Neural crest cell (in vitro differentiated cells): Measurements from ENCODE around the gene TEP1. TPM values are rescaled to one million over a fixed set of nuclear protein-coding genes. Genes with fewer than 3 reads are reported as not detected.

ENCODE experiments used
- DNase-seq: peaks from one replicate; pipeline ENCODE4 v3.0.0; 2021; ENCODE audit warnings: low read depth, mixed read lengths, low spot score
- H3K27ac Mint-ChIP-seq: one replicate; pipeline ENCODE4 v1.8.0; 2021; ENCODE audit warnings: mild to moderate bottlenecking, mixed read lengths; ENCODE audit not compliant: unreplicated experiment
- H3K27me3 Mint-ChIP-seq: 2 replicates; pipeline ENCODE4 v1.8.0; 2021; ENCODE audit warnings: low read depth, mild to moderate bottlenecking, mixed read lengths
- H3K36me3 Mint-ChIP-seq: 2 replicates; pipeline ENCODE4 v1.8.0; 2021; ENCODE audit warnings: low read depth, mild to moderate bottlenecking, mixed read lengths
- H3K4me1 Mint-ChIP-seq: 2 replicates; pipeline ENCODE4 v1.8.0; 2021; ENCODE audit warnings: mixed read lengths
- H3K4me3 Mint-ChIP-seq: one replicate; pipeline ENCODE4 v1.8.0; 2021; ENCODE audit warnings: mild to moderate bottlenecking, mixed read lengths
- H3K9me3 Mint-ChIP-seq: 2 replicates; pipeline ENCODE4 v1.8.0; 2021; ENCODE audit warnings: mixed read lengths
- total RNA-seq: library from RNA; stranded (reverse); gene quantifications from 2 replicates; pipeline ENCODE4 v1.2.1, GENCODE V29; 2021
- TF ChIP-seq, protein P1 (sequence below): fragments of 200-600 bp; sonication (generic); conservative IDR thresholded peaks from 2 replicates; pipeline ENCODE4 v1.5.0; 2021; ENCODE audit warnings: antibody characterized with exemption, mild to moderate bottlenecking

The TEP1 gene
- total RNA-seq, 1 donor from 2014 or later: 13.7 TPM

DNA sequence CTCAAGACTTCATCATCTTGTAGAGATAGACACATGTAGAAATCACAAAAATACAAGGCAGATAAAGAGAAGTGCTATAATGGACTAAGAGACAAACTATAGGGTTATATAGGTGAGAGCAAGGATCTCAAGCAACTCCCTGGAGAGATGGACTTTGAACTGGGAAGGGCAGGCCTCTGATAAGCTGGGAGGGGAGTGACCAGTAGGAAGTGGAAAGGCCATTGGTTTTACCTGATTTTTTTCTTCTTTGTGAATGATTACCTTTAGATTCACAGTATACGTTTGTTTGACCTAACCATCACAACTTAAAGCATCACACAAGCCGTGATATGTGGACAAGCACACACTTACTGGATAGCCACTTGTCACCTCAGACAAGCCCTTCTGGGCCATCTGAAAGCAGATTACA, 5.2 kb upstream of the TEP1 start:
- Mint-ChIP-seq H3K9me3 (no peaks in the 10 kb centered on the region), H3K4me1 (peaks cover 16% of the 10 kb centered on the region), H3K27ac (no peak overlapping the region), H3K4me3 (no peak overlapping the region), H3K27me3 (no peaks in the 10 kb centered on the region), H3K36me3 (no peaks in the 10 kb centered on the region)
- no peak for DNase-seq
- TF ChIP-seq, protein P1, sequence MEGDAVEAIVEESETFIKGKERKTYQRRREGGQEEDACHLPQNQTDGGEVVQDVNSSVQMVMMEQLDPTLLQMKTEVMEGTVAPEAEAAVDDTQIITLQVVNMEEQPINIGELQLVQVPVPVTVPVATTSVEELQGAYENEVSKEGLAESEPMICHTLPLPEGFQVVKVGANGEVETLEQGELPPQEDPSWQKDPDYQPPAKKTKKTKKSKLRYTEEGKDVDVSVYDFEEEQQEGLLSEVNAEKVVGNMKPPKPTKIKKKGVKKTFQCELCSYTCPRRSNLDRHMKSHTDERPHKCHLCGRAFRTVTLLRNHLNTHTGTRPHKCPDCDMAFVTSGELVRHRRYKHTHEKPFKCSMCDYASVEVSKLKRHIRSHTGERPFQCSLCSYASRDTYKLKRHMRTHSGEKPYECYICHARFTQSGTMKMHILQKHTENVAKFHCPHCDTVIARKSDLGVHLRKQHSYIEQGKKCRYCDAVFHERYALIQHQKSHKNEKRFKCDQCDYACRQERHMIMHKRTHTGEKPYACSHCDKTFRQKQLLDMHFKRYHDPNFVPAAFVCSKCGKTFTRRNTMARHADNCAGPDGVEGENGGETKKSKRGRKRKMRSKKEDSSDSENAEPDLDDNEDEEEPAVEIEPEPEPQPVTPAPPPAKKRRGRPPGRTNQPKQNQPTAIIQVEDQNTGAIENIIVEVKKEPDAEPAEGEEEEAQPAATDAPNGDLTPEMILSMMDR: no peak

DNA sequence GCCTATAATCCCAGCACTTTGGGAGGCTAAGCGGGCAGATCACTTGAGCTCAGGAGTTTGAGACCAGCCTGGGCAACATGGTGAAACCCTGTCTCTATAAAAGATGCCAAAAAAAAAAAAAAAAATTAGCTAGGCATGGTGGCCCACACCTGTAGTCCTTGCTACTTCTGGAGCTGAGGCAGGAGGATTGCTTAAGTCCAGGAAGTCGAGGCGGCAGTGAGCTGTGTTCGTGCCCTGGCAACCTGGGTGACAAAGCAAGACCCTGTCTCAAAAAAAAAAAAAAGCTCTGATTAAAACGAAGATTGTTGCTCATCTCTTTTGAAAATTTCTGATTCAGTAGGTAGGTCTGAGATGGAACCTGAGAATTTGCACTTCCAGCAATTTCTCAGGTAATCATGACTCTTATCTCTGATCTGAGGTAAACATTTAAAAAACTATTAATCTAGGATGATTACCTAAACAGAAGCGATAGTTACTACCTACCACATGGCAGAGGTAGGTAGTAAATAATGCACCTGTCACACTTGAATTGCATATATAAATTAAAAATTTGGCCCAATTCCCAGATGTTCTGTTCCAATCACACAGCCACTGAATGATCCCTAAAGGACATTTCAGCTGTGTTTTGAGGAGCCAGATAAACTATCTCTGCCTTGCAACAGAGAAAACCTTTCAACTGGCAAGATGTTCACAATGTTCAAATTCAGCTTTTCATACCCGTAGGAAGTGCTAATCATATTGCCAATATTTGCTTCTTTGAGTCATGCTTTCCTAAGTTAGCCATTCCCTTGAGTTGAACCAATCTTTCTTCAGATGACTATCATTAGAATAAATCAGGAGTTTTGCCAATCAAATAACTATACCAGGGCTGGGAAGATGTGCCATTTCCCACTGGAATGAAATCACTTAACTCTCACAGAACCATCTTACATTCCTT, 4.2 kb upstream of the TEP1 start:
- TF ChIP-seq, protein P1: no peak
- Mint-ChIP-seq H3K4me3 (no peak overlapping the region), H3K9me3 (no peaks in the 10 kb centered on the region), H3K4me1 (peaks cover 24% of the 10 kb centered on the region), H3K27me3 (no peaks in the 10 kb centered on the region), H3K27ac (no peak overlapping the region), H3K36me3 (no peaks in the 10 kb centered on the region)
- DNase-seq: no peak

DNA sequence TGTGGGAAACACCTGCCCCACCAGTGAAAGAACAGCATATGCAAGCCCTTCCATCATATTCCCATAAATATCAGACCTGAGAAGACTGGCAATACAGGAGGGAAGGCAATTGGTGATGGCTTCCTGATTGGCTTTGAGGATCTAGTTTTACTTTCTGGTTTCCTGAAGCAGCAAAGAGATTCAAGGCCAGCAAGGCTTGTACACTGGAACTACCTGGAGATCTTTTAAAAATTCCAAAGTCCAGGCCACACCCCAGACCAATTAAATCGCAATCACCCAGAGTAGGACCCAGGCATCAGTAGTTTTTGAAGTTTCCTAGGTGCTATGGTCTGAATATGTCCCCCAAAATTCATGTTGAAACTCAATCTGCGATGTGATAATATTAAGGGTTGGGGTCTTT, 2.9 kb upstream of the TEP1 start:
- H3K36me3 Mint-ChIP-seq: no peaks in the 10 kb centered on the region
- H3K27me3 Mint-ChIP-seq: no peaks in the 10 kb centered on the region
- H3K4me3 Mint-ChIP-seq: no peak overlapping the region
- H3K4me1 Mint-ChIP-seq: peaks cover 23% of the 10 kb centered on the region
- TF ChIP-seq, protein P1: no peak
- H3K27ac Mint-ChIP-seq: no peak overlapping the region
- H3K9me3 Mint-ChIP-seq: no peaks in the 10 kb centered on the region
- DNase-seq: no peak

- DNase-seq: peak; percentile 17
- H3K27ac Mint-ChIP-seq: no peak overlapping the region
- H3K27me3 Mint-ChIP-seq: no peaks in the 10 kb centered on the region
- TF ChIP-seq, protein P1: peak; percentile 67
- H3K4me3 Mint-ChIP-seq: peak overlapping the region; percentile 29
- H3K9me3 Mint-ChIP-seq: no peaks in the 10 kb centered on the region
- H3K36me3 Mint-ChIP-seq: no peaks in the 10 kb centered on the region
- peaks cover 23% of the 10 kb centered on the region for H3K4me1 Mint-ChIP-seq
Measured at GRCh38 chr14:20415782-20416206, 2.5 kb upstream of the TEP1 start.

DNA sequence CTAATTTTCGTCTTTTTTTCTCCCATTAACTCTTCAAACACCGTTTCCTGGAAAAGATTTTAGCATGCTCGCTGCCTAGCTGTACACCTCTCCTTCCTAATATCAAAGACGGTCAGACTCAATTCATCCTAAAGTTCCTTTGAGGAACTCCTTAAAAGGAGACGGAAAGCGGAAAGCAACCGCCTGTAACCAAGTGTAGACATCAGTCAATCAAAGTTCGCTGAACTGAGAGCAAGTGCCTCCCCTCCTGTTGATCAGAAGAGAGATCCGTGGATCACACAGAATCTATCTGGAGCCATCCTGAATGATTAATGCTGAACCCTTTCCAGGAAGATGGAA, 412 bp upstream of the TEP1 start:
- Mint-ChIP-seq H3K27ac (peak overlapping the region; percentile 68), H3K36me3 (no peaks in the 10 kb centered on the region), H3K27me3 (no peaks in the 10 kb centered on the region), H3K9me3 (no peaks in the 10 kb centered on the region), H3K4me3 (peak overlapping the region; percentile 90), H3K4me1 (peaks cover 23% of the 10 kb centered on the region)
- DNase-seq: no peak
- TF ChIP-seq, protein P1: no peak
